ENCODE measurements around the gene STX1A.
"Not testable (repeated sequence)": the region's sequence is repeated elsewhere in the genome, so short reads cannot be mapped to it uniquely, and the experiment has no call there.

Gene STX1A

DNA sequence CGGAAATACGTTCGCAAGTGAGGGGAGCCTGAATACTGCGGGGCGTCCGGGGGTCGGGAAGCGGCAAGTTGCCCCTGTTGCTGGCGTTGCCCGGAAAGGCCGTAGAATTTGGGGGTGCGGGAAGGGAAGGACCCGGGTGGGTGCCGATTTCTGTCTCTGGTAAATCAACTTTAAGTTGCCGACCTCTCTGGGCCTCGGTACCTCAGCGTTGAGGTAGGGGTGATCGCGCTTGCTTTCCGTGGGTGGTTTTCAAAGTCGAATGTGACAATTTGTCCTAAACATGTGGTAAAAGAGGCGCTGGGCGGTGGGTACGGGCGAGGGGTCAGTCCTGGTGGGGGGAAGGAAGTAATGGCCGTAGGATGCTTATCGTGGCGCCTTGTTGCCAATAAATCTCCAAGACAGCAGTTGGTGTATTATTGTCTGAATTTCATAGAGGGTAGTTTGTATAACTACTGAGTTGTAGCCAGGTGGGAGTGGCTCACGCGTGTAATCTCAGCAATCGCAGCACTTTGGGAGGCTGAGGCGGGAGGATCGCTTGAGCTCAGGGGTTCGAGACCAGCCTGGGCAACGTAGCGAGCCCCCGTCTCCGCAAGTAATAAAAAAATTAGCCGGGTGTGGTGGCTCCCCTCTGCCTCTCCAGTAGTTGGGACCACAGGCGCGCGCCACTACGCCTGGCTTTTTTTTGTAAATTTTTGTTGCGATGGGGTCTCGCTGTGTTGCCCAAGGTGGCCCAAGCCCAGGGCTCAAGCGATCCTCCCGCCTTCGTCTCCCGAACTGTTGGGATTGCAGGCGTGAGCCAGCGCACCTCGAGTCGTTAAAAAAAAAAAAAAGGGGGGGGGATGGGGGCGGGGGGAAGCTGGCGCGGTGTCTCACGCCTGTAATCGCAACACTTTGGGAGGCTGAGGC lies 35.4 kb downstream of the STX1A start:
- DNase-seq (ENCODE audit: low read depth in 2 of 3, low spot score in 1 of 3), result no peak

DNA sequence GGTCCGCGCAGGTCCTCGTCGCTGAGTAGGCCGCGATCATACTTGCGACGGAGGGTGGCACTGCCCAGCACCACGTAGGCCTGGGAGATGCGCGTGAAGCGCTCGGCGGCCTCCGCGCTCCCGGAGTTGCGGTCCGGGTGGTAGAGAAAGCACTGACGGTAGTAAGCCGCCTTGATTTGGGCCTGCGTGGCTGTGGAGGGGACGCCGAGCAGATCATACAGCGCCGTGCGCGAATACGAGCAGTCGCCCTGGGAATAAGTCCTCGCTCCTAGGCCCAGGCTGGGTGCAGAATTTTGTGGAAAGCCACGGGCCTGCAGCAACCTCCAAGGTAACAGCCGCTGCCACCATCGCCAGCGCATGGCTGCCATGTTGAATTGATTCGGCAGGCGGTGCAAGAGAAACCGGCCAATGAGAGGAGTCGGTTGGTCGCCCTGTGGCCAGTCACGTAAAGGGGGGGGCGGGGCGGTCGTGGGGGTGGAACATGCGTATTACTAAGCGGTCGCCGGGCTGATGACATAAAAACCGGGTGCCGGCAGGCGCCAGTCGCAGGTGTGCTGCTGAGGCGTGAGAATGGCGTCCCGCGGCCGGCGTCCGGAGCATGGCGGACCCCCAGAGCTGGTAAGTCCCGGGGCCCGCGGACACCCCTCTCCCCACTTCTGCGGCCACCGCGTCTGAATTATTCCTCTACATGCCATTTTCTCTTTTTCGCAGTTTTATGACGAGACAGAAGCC lies 36.2 kb downstream of the STX1A start, which contains the start of the genes BUD23 and DNAJC30:
BUD23 (plus strand) TSS at position 542 of the 732 bp plus-strand sequence; CDS start at position 571, 29 bp downstream.
DNAJC30 (minus strand) TSS at position 398 of the 732 bp plus-strand sequence; CDS start at position 368, 30 bp downstream.
- peak; percentile 96 to 98 (median 98) for DNase-seq (ENCODE audit: low read depth in 2 of 3, low spot score in 1 of 3)

DNA sequence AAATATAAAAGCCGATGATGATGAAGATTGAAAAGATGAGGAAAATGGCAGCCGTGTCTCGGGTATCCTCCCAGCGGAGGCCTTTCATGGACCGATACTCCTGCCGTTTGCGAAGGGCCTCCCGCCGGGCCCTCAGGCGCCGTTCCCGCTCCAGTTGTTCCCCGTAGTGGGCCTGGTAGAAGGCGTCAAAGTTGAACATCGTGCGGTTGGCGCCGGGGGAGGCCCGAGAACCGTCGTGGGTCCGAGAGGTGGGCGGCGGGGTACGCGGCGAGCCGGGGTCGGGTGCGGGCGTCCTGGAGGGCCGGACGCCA lies 36.8 kb downstream of the STX1A start:
- no peak for DNase-seq (ENCODE audit: low read depth in 2 of 3, low spot score in 1 of 3)

DNA sequence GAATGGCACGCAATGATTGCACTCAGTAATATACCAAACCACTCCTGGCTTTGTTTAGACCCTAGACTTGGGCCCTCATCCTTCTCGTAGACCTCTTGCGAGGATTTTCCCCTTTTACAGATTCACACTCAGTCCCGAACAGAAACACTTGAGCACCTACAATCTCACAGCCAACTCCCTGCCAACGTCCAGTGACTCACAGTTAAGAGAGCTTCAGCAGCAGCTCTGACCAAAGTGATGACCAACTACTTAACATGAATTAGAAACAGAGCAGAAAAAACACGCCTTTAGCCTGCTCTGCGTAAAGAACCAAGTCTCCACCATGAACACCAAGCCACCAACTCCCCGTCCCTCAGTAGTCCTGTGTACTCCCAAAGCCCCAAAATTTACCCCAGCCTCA lies 38.4 kb downstream of the STX1A start:
- DNase-seq (ENCODE audit: low read depth in 2 of 3, low spot score in 1 of 3), result no peak

DNA sequence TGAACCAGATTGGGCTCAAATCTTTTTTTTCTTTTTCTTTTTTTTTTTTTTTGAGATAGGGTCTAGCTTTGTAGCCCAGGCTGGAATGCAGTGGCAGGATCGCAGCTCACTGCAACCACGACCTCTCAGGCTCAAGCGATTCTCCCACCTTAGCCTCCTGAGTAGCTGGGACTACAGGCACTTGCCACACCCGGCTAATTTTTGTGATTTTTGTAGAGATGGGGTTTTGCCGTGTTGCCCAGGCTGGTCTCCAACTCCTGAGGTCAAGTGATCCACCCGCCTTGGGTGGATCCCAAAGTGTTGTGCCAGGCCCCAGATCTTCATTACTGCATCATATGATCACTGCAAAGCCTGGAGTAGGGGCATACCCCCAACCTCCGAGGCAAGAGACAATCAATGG lies 39.0 kb downstream of the STX1A start:
- DNase-seq (ENCODE audit: low read depth in 2 of 3, low spot score in 1 of 3), result no peak

DNA sequence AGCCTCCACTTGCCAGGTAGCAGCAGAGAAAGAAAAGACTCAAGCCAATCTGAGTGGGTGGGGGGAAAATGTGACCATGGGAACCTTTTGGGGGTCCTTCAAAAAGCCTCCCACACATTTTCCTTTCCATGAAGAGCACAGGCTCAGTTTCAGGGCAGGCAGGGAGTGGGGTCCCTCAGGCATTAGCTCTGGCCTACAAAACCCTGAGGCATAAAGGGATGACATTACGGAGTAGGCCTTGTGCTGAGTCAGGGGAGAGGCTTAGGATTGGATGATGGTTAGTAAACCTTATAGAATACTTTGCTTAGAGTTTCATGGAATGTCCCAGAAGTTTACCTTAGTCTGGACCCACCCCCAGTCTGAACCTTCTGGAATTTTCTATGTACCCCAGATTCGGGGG lies 39.8 kb downstream of the STX1A start:
- DNase-seq (ENCODE audit: low read depth in 2 of 3, low spot score in 1 of 3), result no peak

DNA sequence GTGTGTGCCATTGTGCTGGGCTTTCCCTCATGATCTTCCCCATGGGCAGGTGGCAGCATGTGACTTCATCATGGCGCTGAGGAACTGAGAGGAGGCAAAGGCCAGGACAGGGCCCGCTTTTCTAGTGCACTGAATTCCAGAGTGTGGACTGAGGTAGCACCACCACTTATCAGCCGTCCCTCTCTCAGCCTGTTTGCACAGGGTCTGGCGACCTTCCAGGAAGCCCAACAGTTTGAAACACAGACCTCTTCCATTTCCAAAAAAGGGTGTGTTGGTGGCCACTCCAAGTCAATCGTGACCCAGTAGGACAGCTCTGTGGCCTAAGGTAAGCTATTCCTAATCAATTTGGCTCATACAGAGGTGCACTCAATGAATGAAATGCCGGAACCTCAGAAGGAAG lies 40.6 kb downstream of the STX1A start:
- DNase-seq (ENCODE audit: low read depth in 2 of 3, low spot score in 1 of 3), result no peak

DNA sequence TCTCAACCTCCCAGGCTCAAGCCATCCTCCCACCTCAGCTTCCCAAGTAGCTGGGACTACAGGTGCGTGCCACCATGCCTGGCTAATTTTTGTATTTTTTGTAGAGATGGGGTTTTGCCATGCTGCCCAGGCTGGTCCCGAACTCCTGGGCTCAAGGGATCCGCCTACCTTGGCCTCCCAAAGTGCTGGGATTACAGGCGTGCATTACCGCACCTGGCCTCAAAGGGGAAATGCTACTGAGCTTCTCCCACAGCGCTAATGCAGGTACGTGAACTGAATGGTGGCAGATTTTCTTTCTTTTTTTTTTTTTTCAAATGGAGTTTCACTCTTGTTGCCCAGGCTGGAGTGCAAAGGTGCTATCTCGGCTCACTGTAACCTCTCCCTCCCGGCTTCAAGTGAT lies 43.4 kb downstream of the STX1A start:
- DNase-seq (ENCODE audit: low read depth in 2 of 3, low spot score in 1 of 3), result not testable (repeated sequence)

DNA sequence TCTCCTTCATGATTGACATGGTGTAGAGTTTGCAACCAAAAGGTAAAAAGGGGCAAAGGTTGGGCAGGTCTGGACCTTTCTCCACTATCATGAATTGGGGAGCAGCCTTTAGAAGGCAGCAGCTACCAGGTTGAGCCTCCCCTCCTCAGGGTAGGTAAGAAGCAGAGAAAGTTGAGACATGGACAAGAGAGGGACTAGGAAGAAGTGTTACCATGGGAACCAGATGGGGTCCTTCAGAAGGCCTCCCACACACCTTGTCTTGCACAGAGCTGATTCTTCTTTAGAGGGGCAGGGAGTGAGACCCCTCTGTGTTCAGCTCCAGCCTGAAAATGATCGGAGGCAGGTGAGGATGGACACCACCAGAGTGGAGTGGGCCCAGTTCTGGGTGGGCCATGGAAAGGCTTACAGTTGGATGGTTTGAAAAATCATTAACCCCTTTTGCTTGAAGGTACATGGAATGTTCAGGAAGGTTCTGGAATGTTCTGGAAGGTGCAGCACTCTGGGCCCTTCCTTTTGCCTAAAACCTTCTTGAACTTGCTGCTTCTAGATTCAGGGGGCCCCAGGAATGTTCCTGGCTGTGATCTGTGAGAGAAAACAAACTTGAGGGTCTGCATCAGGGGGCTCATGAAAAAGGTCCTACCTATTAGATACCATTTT lies 44.9 kb downstream of the STX1A start:
- DNase-seq (ENCODE audit: low read depth in 2 of 3, low spot score in 1 of 3), result no peak

DNA sequence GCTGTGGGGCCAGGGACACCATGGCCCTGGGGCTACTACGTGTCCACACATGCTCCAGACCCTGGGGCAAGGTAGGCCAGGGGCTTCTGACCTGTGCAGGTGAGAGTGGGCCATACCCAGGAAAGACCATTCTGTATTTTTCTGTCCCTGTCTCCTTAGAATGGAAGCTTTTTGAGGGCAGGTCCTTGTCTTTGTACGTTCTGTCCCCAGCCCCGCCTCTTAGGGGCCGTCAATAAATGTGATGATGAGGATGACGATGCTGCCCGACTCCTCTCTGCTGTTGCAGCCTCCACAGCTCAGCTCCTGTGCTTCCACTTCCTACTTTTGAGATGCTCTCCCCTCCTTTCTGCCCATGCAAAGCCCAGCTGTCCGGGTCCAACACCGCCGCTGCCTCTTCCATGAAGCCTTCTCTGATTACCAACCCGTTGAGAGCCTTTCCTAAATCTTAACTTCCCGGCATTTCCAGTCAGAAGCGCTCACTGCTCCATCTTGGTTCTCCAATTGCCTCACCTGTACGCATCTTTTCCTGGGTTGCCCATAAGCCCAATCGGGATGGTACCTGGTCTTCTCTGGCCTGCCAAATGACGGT lies 47.5 kb downstream of the STX1A start:
- DNase-seq (ENCODE audit: low read depth in 2 of 3, low spot score in 1 of 3), result no peak

DNA sequence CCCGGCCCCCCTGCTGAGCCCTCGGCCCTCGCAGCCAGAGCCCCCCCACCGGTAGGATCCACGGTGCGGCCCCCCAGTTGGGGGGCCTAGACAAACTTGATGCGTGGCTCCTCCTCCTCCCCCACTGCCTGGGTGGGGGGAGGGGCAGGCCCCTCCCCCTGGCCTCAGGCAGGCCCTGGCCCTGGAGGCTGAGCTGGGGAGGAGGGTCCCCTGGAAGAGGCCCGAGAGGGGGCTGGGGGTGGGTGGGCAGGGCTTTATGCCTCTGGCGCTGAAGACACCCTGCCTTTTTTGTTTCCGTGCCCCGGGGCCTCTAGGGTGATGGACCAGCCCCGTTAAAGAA lies 48.2 kb downstream of the STX1A start:
- no peak for DNase-seq (ENCODE audit: low read depth in 2 of 3, low spot score in 1 of 3)

DNA sequence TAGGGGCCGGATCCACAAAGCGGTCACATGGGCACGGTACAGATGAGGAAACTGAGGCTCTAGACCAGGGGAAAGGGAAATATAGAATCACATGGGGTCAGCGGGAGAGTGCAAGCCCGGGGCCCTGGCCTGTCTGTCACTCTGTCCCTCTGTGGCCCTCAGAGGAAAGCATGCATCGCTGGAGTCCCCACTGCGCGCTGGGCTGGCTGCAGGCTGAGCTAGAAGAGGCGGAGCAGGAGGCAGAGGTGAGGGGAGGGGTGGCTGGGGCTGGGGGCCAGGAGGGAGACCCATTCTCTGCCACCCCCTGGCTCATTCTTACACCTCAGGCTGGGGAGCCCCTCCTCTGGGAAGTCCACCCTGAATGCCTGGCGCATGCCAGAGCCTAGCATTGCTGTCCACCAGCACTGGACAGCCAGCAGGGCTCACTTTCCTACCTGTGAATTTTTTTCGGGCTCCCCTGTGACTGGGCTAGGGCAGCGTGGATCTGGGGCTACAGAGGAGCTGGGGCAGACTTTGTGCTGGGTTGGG lies 49.5 kb downstream of the STX1A start:
- no peak for DNase-seq (ENCODE audit: low read depth in 2 of 3, low spot score in 1 of 3)

DNA sequence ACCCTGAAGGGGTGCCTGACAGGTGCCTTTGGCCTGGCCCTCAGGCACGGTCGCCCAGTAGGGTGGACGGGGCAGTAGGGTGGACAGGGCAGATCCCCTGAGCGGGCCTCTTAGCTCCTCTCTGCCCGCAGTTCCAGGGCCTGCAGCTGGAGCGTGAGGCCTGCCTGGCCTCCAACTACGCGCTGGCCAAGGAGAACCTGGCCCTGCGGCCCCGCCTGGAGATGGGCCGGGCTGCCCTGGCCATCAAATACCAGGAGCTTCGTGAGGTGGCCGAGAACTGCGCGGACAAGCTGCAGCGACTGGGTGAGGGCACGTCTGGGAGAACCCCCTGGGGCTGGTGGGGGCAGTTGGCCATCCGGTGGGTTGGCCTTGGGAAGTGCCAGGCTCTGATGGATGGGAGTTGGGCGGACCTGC lies 50.2 kb downstream of the STX1A start:
- no peak for DNase-seq (ENCODE audit: low read depth in 2 of 3, low spot score in 1 of 3)

DNA sequence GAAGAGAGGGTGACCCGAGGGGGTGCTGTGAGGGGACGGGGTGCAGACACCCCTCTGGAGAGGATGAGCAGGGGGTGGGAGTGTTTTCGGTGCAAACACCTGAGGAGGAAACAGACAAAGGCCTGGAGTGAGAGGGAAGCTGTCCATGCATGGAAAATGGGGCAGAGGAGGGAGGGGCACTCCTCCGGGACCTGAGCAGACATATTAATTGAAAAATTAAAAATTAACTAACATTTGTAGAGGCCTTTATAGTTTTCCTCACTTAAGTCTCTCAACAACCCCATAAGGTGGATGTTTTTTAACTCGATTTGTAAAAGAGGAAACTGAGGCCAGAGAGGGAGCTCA lies 50.6 kb downstream of the STX1A start:
- DNase-seq (ENCODE audit: low read depth in 2 of 3, low spot score in 1 of 3), result no peak

DNA sequence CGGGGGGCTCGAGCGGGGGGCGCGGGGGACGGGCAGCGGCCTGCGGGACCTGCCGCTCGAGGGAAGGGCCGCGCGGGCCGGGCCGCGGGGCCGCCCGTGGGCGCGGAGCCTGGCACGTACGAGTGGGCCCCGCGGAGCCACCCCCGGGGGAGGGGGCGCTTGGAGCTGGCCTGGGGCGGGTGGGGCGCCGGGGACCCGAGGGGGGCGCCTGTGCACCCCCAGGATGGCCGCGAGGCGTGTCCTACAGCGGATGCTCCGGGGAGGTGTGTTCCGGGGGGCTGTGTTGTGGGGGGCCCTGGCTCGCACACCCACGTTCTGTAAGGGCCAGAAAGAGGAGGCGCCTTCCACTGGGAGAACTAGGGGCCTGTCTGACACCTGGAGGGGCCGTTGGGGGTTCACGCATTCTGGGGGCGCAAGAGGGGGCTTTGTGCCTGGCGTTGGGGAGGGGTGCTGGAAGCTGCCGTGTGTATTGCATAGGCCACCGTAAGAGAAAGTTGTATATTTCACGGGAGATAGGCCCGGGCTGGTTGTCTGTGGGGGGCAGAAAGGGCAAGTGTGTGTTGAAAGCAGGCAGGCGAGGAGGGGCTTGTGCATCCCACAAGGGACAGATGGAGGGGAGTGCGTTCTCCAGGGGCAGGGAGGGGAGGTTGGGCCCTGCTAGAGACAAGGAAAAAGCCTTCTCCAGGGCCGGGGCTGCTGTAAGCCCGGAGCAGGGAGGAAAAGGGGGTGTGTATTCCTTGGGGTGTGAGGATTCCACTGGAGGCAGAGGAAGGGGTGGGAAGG lies 51.2 kb downstream of the STX1A start:
- DNase-seq (ENCODE audit: low read depth in 2 of 3, low spot score in 1 of 3), result no peak

DNA sequence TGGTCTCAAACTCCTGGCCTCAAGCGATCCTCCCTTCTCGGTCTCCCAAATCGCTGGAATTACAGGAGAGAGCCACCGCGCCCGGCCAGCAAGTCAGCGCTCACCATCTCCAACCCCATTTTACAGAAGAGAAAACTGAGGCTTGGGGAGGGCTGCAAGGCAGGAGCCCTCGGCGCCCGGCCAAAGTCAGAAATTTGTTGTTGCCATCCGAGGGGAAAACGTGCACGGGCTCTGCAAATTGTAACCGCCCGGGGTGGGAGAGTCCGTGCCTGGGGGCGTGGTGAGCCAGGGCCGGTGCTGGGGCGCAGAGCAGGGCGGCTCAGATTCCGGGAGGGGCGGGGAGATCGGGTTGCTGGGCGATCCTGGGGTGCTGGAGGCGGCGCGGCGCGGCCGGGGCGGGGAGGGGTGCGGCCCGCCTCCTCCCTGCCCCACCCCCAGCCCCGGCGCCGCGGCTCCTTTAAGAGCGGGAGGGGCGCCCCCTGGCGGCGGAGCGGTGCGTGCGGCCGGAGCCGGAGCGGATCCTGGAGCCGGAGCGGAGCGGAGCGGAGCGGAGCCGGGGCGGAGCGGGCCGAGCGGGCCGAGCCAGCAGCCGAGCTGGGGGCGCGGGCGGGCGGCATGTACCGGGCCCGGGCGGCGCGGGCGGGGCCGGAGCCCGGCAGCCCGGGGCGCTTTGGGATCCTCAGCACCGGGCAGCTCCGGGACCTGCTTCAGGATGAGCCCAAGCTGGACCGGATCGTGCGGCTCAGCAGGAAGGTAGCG lies 51.9 kb downstream of the STX1A start, which contains the start of gene VPS37D:
VPS37D (plus strand) TSS at position 488 of the 759 bp plus-strand sequence; CDS start at position 616, 128 bp downstream.
- peak; percentile 79 to 92 (median 88) for DNase-seq (ENCODE audit: low read depth in 2 of 3, low spot score in 1 of 3)

DNA sequence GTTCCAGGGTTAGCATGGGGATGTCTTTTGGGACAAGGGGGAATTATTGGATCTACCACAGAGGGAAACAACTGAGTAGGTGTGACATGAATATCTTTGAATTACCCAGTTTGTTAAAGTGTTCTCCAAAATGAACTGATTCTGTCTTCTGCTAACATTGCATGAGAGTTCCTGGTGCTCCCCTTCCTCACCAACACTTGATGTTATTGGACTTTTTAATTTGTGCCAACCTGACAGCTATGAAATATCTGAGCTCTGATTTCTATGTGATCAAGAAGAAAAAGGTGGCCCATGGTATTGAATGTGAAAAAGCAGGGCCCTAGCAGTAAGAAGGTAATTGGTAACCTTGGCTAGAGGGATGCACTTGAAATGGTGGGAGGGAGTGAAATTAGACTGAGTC lies 56.4 kb downstream of the STX1A start:
- DNase-seq (ENCODE audit: low read depth in 2 of 3, low spot score in 1 of 3), result no peak

DNA sequence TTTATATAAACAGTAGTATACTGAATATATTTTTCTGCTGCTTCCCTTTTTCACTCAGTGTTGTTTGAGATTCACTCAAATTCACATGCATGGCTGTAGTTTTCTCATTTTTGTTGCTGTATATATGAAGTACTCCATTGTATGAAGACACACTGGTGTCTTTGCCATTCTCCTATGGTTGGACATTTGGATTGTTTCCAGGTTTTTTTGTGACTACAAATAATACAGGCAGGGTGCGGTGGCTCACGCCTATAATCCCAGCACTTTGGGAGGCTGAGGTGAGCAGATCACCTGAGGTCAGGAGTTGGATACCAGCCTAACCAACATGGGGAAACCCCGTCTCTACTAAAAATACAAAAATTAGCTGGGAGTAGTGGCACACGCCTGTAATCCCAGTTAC lies 58.9 kb downstream of the STX1A start:
- DNase-seq (ENCODE audit: low read depth in 2 of 3, low spot score in 1 of 3), result not testable (repeated sequence)

DNA sequence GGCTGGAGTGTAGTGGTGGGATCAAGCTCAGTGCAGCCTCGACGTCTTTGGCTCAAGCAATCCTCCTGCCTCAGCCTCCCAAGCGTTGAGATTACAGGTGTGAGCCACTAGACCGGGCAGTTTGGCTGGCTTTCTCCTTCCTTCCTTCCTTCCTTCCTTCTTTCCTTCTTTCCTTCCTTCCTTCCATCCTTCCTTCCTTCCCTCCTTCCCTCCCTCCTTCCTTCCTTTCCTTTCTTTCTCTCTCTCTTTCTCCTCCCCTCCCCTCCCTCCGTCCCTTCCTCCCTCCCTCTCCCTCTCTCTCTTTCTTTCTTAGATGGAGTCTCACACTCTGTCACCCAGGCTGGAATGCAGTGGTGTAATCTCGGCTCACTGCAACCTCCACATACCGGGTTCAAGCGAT lies 59.5 kb downstream of the STX1A start:
- no peak for DNase-seq (ENCODE audit: low read depth in 2 of 3, low spot score in 1 of 3)

DNA sequence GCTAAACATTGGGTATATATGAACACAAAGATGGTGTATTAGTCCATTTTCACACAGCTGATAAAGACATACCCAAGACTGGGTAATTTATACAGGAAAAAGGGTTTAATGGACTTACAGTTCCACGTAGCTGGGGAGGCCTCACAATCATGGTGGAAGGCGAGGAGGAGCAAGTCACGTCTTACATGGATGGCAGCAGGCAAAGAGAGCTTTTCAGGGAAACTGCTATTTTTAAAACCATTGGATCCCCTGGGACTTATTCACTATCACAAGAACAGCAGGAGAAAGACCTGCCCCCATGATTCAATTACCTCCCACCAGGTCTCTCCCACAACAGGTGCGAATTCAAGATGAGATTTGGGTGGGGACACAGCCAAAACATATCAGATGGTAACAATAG lies 64.2 kb downstream of the STX1A start:
- DNase-seq (ENCODE audit: low read depth in 2 of 3, low spot score in 1 of 3), result not testable (repeated sequence)

Data from stimulated activated CD4-positive, alpha-beta T cell treated with anti-CD3 and anti-CD28 coated beads, Interleukin-12 subunit alpha, Interleukin-12 subunit beta, amount 100 ng/mL, for 48 hours (primary cell).